C4-2B (cell line): Measurements from ENCODE around the gene LBP.

ENCODE experiments used
- CTCF ChIP-seq: fragments of 450-650 bp; conservative IDR thresholded peaks from 2 replicates; pipeline ENCODE4 v1.5.1; 2017; ENCODE audit warnings: mild to moderate bottlenecking
- ZFX ChIP-seq: fragments of 450-650 bp; IDR thresholded peaks from 2 replicates; pipeline ENCODE4 v1.6.1; 2017

DNA sequence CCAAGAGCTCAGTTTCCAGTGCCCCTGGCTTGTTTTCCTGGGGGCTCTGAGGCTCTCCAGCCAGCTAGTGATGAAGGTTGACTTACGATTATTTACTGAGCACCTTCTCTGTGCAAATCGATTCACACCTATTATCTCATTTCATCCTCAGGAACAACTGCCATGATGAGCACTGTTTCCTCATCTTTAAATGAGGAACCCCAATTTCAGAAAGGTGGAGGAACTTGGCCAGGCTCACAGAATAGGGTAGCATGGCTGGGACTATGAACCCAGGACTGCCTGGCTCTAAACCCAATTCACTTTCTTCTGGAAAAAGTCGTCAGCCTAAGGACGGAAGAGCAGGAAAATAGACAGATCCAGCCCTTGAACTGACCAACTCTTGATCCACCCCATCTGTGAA is 45.8 kb upstream of the LBP start:
- TF ChIP-seq CTCF (no peak), ZFX (no peak)
